HG03108 (cell line): ENCODE data around the gene MAP7.
"Not testable (repeated sequence)": the region's sequence is repeated elsewhere in the genome, so short reads cannot be mapped to it uniquely, and the experiment has no call there.

ENCODE experiments used
- ATAC-seq: cut with Tn5 transposase; IDR thresholded peaks from one replicate; pipeline ENCODE4 v1.9.1; 2021; ENCODE audit warnings: moderate library complexity; ENCODE audit not compliant: unreplicated experiment

Gene MAP7

DNA sequence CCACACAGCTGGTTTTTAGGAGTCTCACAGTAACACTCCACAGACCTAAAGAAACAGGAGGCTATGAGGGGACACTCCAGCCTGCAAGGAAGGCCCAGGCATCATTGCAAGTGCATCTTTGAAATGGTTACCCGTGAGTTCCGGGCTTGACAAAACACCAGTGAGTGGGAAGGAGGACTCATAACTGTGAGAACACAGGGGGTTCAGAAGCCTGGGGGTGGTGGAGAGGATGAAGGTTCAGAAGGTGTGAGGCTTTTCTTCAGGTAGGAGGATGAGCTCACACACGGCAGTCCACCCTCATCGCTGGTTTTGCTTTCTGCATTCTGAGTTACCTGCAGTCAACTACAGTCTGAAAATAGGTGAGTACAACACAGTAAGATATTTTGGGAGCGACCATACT, 39.9 kb downstream of the MAP7 start:
- ATAC-seq: no peak

DNA sequence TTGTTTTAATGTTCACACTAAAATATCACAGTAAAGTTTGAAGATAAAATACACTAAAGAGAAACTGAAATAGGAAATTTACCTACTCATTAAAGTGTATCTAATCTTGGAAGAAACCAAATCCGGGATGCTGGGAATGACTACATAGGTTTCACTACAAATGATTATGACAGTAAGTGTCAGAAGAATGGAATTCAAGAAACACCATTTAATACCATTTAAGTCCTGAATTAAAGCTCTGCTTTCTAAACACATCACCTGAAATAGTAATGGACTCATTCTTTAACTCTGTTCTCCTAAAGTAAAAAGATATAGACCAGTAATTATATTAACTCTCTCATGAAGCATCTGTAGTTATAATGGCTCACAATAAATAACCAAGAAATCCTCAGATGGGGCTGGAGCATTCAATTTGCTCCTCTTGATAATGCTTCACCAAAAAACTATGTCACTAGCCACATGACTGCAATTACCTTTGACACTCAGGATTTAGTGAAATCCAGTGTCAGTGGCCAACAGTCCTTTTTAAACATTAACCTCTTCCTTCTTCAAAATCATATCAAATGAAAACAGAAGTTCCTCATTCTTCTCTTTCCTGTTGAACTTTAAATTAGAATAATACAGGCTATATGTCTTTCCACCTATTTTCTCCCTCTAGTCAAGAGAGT, 41.4 kb downstream of the MAP7 start:
- no peak for ATAC-seq

DNA sequence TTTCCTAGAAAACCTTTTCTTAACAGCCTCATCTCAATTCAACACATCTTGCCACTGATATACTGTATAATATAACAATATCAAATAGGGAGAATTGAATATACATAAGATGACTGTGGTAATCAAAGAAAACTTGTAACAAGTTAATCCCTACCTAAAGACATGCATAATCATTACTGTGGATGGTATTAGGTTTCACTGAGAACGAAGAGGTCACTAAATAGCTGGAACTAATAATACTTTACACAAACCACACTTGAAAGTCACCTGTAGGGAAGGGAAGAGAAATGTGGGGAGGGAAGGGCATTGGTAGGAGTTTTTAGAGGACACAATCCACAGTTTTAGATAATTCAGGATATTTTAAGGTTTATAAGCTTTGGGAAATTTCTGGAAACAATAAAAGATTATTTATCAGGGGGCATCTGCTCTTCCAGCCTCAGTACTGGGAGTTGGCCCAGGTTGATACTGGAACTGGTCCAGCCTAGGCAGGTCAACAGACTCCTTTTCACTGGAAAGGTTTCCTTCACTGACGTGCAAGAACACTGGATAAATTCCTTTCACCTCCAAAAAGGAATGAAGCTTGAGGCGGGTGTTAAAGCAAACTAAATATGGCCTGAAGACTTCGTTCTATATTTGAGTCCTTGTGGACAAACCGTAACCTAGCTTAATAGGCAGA, 44.0 kb downstream of the MAP7 start:
- no peak for ATAC-seq

- no peak for ATAC-seq
Measured at GRCh38 chr6:136503303-136504029, 46.8 kb downstream of the MAP7 start.

DNA sequence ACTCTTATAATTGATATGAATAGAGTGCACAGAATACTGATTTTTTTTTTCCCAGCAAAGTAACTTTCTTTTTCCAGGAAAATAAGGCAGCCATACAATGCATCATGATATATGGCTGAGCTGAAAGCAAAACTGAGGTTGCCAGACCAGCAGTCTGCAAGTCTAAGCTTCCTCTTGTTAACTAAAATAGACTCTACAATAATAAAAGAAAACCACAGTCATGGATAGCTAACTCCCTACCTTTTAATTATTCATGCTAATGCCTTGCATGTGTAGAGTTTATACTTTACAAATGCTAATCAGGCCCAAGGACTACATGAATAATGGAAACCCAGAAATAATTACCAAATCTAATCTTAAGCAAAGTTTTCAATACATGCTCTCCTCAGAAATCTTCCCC, 47.4 kb downstream of the MAP7 start:
- ATAC-seq: no peak

GRCh38 chr6:136501514-136501913, 48.7 kb downstream of the MAP7 start:
- ATAC-seq: no peak

DNA sequence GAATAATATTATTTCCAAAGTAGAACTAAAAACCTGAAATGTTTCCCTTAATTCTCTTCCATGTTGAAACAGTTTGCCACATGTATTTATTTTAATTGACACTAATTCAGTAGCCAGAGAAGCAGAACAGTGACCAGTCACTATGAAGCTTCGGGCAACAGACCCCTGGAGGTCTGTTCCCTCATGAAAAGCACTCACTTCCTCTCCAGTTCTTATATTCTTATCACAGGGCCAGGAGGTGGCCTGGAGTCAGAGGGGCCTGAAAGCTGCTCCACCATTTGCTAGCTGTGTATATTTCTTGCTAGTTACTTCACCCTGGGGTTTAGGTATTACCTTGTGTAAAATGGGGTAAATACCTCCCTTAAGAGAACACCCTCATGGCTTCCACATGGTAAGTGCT, 49.1 kb downstream of the MAP7 start:
- no peak for ATAC-seq

DNA sequence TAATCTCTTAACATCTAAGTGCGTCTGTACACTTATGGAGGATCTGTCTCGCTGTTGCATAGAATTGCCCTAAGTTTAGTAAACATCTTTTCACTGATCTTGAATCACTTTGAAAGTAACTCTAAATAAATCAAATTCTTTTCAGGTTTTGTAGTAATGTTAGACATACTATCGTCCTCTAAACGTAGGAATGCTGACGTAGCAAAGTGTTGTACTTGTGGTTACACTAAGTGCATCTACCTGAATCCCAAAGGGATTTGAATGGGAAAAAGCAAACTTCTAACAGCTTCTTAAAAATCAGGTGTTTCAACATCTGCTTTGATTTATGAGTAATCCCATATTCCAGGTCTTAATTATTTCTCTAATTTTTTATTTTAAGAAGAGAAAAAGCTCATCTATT, 49.8 kb downstream of the MAP7 start:
- no peak for ATAC-seq

DNA sequence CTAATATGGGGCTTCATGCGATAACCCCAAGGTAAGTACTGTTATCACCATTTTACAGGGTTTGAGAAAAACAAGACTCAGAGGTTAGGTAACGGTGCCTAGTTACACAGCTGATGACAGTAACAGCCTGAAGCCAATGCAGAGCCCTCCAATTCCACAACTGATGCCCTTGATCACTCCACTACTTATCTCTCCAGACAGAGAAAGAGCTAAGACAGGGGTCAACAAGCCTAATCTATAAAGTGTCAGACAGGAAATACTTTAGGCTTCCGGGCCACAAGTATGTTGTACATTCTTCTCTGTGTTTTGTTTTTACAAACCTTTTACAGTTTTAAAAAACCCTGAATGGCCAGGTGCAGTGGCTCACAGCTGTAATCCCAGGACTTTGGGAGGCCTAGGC, 50.9 kb downstream of the MAP7 start:
- no peak for ATAC-seq

- ATAC-seq: not testable (repeated sequence)
Measured at GRCh38 chr6:136496449-136496848, 53.8 kb downstream of the MAP7 start.

GRCh38 chr6:136494710-136495109, 55.5 kb downstream of the MAP7 start:
- no peak for ATAC-seq

DNA sequence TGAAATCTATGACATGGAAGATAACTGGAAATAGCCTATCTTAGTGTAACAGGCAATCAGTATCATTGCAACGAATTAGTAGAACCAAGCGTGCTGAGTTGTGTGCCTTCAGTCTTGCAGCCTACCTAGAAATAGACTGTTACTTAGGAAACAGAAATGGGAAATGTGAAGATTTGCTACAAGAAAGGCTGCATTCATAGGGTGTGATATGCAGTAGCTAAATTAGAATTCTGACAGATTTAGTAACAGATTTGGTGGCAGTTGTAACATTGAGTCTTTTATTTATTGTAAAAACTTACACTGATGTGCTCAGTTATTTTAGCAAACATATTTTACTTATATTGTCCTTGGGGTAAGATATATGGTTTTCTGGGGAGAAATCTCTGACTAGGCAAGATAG, 56.2 kb downstream of the MAP7 start:
- no peak for ATAC-seq

GRCh38 chr6:136492409-136492808, 57.8 kb downstream of the MAP7 start:
- no peak for ATAC-seq

DNA sequence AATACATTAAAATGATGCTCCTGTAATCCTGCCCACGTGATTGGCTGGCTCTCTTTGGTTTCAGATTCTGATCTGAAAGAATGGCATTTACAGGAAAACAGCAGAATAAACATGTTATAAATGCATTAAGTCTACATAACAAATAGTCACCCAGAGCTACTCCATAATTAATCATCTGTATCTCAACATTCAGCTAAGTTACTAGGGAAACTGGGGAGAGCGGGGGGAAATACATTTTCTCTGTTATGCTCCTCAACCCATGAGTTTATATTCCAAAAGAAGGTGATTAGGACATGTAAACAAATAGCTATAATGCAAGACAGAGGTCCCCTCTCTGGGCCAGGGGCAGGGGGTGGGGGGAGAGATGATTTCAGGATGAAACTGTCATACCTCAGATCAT, 58.5 kb downstream of the MAP7 start:
- no peak for ATAC-seq

GRCh38 chr6:136491251-136491650, 59.0 kb downstream of the MAP7 start:
- ATAC-seq: no peak

DNA sequence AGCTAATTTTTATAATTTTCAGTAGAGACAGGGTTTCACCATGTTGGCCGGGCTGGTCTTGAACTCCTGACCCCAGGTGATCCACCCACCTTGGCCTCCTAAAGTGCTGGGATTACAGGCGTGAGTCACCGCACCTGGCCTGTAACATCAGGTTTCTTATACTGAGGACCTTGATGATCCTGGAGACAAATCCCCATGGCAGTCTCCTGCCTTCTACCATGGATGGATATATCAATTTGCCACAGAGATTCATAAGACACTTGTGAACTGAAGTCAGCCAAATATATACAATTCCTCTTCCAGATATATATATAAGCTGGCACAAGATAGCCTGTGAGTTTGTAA, 60.6 kb downstream of the MAP7 start:
- not testable (repeated sequence) for ATAC-seq

- ATAC-seq: no peak
Measured at GRCh38 chr6:136487759-136488425, 62.3 kb downstream of the MAP7 start.

GRCh38 chr6:136486357-136486756, 63.9 kb downstream of the MAP7 start:
- no peak for ATAC-seq

- ATAC-seq: no peak
Measured at GRCh38 chr6:136483906-136484305, 66.3 kb downstream of the MAP7 start.

DNA sequence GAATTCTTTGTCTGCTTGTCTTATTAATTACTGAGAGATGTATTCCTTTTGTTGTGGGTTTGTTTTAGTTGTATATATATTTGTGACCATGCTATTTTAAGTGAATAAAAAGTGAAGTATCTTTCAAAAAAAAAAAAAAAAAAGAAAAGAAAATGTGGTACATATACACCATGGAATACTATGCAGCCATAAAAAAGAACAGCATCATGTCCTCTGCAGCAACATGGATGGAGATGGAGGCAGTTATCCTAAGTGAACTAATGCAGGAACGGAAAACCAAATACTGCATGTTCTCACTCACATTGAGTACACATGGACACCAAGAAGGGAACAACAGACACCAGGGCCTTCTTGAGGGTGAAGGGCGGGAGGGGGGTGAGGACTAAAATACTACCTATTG, 67.2 kb downstream of the MAP7 start:
- ATAC-seq: not testable (repeated sequence)

DNA sequence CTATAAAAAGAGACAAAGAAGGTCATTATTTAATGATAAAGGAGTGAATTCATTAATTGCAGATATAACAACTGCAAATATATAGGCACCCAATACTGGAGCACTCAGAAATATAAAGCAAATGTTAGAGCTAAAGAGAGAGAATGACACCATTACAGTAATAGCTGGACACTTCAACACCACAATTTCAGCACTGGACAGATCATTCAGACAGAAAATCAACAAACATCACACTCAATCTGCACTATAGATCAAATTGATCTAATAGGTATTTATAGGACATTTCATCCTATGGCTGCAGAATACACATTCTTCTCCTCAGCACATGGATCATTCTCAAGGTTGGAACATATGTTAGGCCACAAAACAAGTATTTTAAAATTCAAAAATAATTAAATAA, 72.7 kb downstream of the MAP7 start:
- no peak for ATAC-seq

DNA sequence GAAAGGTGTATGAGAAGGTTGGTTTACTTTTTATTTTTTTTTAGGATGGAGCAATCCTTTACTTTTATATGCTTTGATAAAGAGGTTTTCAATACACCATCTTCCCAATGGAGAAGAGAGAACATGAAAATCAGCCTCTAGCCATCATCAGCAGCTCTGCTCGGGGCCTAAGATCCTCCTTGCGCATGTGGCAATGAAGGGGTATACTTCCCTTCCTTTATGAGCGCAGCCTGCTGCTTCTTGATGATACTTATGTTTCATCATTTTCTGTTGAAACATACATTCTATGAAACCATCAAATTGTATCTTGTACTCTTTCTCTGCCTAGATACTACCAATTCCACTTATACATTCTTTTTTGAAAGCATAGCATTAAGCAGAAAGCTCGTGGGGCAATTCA, 74.5 kb downstream of the MAP7 start:
- ATAC-seq: no peak
